Measurements from ENCODE around the gene CRNKL1.
"Not testable (repeated sequence)": the region's sequence is repeated elsewhere in the genome, so short reads cannot be mapped to it uniquely, and the experiment has no call there.

The CRNKL1 gene

GRCh38 chr20:20003955-20004322 lies 48.3 kb downstream of the CRNKL1 start:
- DNase-seq: not testable (repeated sequence)

- peak; percentile 62 for DNase-seq
Observed at GRCh38 chr20:20003031-20003954, 49.0 kb downstream of the CRNKL1 start.

GRCh38 chr20:20002101-20002998 lies 49.9 kb downstream of the CRNKL1 start:
- DNase-seq: no peak

- no peak for DNase-seq
Observed at GRCh38 chr20:20000211-20000968, 51.9 kb downstream of the CRNKL1 start.

- DNase-seq: no peak
Observed at GRCh38 chr20:19998990-19999705, 53.1 kb downstream of the CRNKL1 start.

- DNase-seq: no peak
Observed at GRCh38 chr20:19996917-19997316, 55.3 kb downstream of the CRNKL1 start.

- no peak for DNase-seq
Observed at GRCh38 chr20:19996222-19996621, 56.0 kb downstream of the CRNKL1 start.

- DNase-seq: no peak
Observed at GRCh38 chr20:19995220-19995863, 56.9 kb downstream of the CRNKL1 start.

- no peak for DNase-seq
Observed at GRCh38 chr20:19993958-19994669, 58.2 kb downstream of the CRNKL1 start.

- no peak for DNase-seq
Observed at GRCh38 chr20:19992996-19993908, 59.0 kb downstream of the CRNKL1 start.

- DNase-seq: no peak
Observed at GRCh38 chr20:19991854-19992253, 60.4 kb downstream of the CRNKL1 start.

- no peak for DNase-seq
Observed at GRCh38 chr20:19991308-19991707, 61.0 kb downstream of the CRNKL1 start.

GRCh38 chr20:19990850-19991249 lies 61.4 kb downstream of the CRNKL1 start:
- DNase-seq: no peak

GRCh38 chr20:19987046-19987445 lies 65.2 kb downstream of the CRNKL1 start:
- DNase-seq: no peak

- DNase-seq: no peak
Observed at GRCh38 chr20:19986419-19986818, 65.8 kb downstream of the CRNKL1 start.

Data from SIG-M5 (cell line).